Panc1 (cell line): ENCODE results near the gene FAM186B. TPM values are rescaled to one million over a fixed set of nuclear protein-coding genes. Genes with fewer than 3 reads are reported as not detected.

Experiments
- ATAC-seq: fragments of 200-7000 bp; cut with Tn5 transposase; 2 replicates; pipeline ENCODE4 v1.9.1; 2020; ENCODE audit warnings: mild to moderate bottlenecking, moderate library complexity
- BruUV-seq: library from RNA; stranded (reverse); fragments of 400-500 nt; replicated peaks from 2 replicates; lab custom pipeline; 2021; lab: Mats Ljungman, UMichigan
- CTCF ChIA-PET: fragments of 300-600 bp; sonication (Branson Sonifier 250); formaldehyde crosslinking; loops from one replicate; lab custom pipeline; 2022; ENCODE audit warnings: antibody characterized with exemption; lab: Charles Lee
- POLR2A ChIA-PET: fragments of 300-600 bp; sonication (Branson Sonifier 250); formaldehyde crosslinking; loops from one replicate; lab custom pipeline; 2022; ENCODE audit warnings: antibody characterized with exemption; lab: Charles Lee
- DNase-seq: peaks from one replicate; pipeline ENCODE4 v3.0.0-alpha.2; 2010; ENCODE audit warnings: low read depth, low spot score
- H3K27ac ChIP-seq: 2 replicates; pipeline ENCODE4 v1.5.1; 2011; ENCODE audit warnings: mild to moderate bottlenecking, low read length, inconsistent platforms
- H3K27me3 ChIP-seq: fragments of 200-500 bp; sonication (Bioruptor generic); 2 replicates; pipeline ENCODE4 v1.6.0; 2014; ENCODE audit warnings: low read length, inconsistent platforms; ENCODE audit not compliant: control insufficient read depth, insufficient read depth
- H3K36me3 ChIP-seq: fragments of 200-500 bp; sonication (Bioruptor generic); 2 replicates; pipeline ENCODE4 v1.5.1; 2014; ENCODE audit warnings: inconsistent platforms, mild to moderate bottlenecking, low read length, moderate library complexity; ENCODE audit not compliant: control insufficient read depth, insufficient read depth
- H3K4me1 ChIP-seq: 2 replicates; pipeline ENCODE4 v1.5.1; 2011; ENCODE audit warnings: inconsistent platforms, mild to moderate bottlenecking, low read length, moderate library complexity; ENCODE audit not compliant: control insufficient read depth, insufficient read depth
- H3K4me3 ChIP-seq, 2 experiments: 2 replicates each; pipeline ENCODE4 v1.5.1; 2011 to 2012; ENCODE audit warnings: low read depth in 2 of 2, low read length in 2 of 2, mild to moderate bottlenecking in 2 of 2, inconsistent platforms in 1 of 2, moderate library complexity in 1 of 2
- H3K9me3 ChIP-seq: fragments of 200-500 bp; sonication (Bioruptor generic); 2 replicates; pipeline ENCODE4 v1.5.1; 2014; ENCODE audit warnings: low read depth, mild to moderate bottlenecking, inconsistent platforms, low read length, moderate library complexity; ENCODE audit not compliant: control insufficient read depth, insufficient read depth
- POLR2AphosphoS5 ChIP-seq: IDR thresholded peaks from 2 replicates; pipeline ENCODE4 v1.6.1; 2012; ENCODE audit warnings: mild to moderate bottlenecking, low read depth, low read length, moderate library complexity
- SIN3A ChIP-seq: IDR thresholded peaks from 2 replicates; pipeline ENCODE4 v1.6.1; 2012; ENCODE audit warnings: low read depth, mild to moderate bottlenecking, low read length, moderate library complexity, borderline replicate concordance; ENCODE audit not compliant: insufficient read depth
- TCF7L2 ChIP-seq: IDR thresholded peaks from 2 replicates; pipeline ENCODE4 v1.6.1; 2011; ENCODE audit warnings: mild to moderate bottlenecking, low read depth, low read length, inconsistent platforms
- in situ Hi-C: cut with HindIII; loops from 2 replicates; pipeline ENCODE4 v1.10.0; 2016; ENCODE audit warnings: low sequenced_read_pairs, low pct_unique_long_range_greater_than_20kb
- intact Hi-C: fragments of 100-400 bp; cut with micrococcal nuclease; formaldehyde crosslinking; loops from one replicate; pipeline ENCODE4 v1.10.0; 2022; ENCODE audit not compliant: unreplicated experiment
- total RNA-seq: library from RNA; stranded (reverse); gene quantifications from one replicate; pipeline ENCODE4 v1.2.1, GENCODE V29; 2021; ENCODE audit not compliant: unreplicated experiment
- TF ChIP-seq, protein P1 (sequence below), 2 experiments: IDR thresholded peaks; 2 replicates each; pipeline ENCODE4 v1.6.1; 2011 to 2012; ENCODE audit warnings: low read depth in 2 of 2, control low read depth in 1 of 2, low read length in 1 of 2, mild to moderate bottlenecking in 1 of 2, moderate library complexity in 1 of 2; ENCODE audit not compliant: insufficient read depth in 1 of 2
- TF ChIP-seq, protein P2 (sequence below): fragments of 450-650 bp; IDR thresholded peaks from 2 replicates; pipeline ENCODE4 v1.5.1; 2017; ENCODE audit warnings: mild to moderate bottlenecking

FAM186B gene
- total RNA-seq, 1 experiment from 2014 or later, result 0.13 TPM

DNA sequence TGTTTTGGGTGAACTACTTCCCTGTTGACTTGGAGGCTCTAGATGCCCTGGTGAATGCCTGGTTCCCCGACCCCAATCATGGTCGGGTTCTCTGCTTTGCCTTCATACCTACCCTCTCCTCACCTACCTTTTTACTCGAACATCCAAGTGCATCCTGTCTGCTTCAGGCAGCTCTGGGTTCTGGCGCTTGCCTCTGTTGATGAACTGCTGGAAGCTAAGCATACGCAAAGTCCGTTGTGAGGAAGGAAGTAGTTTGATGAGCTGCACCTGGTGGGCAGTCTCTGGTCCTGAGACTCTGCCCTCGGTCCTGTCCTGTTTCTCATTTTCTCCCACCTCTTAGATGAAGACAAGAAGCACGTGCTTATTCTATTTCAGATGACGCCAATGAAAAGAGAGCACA lies 53.0 kb downstream of the FAM186B start:
- Histone ChIP-seq H3K36me3 (no peaks in the 10 kb centered on the region), H3K4me1 (no peaks in the 10 kb centered on the region), H3K9me3 (no peaks in the 10 kb centered on the region), H3K27me3 (no peaks in the 10 kb centered on the region), H3K4me3 (no peak overlapping the region), H3K27ac (no peak overlapping the region)
- TF ChIP-seq TCF7L2 (no peak), SIN3A (no peak), POLR2AphosphoS5 (no peak)
- TF ChIP-seq, protein P1, sequence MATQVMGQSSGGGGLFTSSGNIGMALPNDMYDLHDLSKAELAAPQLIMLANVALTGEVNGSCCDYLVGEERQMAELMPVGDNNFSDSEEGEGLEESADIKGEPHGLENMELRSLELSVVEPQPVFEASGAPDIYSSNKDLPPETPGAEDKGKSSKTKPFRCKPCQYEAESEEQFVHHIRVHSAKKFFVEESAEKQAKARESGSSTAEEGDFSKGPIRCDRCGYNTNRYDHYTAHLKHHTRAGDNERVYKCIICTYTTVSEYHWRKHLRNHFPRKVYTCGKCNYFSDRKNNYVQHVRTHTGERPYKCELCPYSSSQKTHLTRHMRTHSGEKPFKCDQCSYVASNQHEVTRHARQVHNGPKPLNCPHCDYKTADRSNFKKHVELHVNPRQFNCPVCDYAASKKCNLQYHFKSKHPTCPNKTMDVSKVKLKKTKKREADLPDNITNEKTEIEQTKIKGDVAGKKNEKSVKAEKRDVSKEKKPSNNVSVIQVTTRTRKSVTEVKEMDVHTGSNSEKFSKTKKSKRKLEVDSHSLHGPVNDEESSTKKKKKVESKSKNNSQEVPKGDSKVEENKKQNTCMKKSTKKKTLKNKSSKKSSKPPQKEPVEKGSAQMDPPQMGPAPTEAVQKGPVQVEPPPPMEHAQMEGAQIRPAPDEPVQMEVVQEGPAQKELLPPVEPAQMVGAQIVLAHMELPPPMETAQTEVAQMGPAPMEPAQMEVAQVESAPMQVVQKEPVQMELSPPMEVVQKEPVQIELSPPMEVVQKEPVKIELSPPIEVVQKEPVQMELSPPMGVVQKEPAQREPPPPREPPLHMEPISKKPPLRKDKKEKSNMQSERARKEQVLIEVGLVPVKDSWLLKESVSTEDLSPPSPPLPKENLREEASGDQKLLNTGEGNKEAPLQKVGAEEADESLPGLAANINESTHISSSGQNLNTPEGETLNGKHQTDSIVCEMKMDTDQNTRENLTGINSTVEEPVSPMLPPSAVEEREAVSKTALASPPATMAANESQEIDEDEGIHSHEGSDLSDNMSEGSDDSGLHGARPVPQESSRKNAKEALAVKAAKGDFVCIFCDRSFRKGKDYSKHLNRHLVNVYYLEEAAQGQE (IDR thresholded peaks at IDR 0.05; ENCODE audit: insufficient read depth in 1 of 2, low read depth in 2 of 2, low read length in 1 of 2), result no peak
- TF ChIP-seq, protein P2, sequence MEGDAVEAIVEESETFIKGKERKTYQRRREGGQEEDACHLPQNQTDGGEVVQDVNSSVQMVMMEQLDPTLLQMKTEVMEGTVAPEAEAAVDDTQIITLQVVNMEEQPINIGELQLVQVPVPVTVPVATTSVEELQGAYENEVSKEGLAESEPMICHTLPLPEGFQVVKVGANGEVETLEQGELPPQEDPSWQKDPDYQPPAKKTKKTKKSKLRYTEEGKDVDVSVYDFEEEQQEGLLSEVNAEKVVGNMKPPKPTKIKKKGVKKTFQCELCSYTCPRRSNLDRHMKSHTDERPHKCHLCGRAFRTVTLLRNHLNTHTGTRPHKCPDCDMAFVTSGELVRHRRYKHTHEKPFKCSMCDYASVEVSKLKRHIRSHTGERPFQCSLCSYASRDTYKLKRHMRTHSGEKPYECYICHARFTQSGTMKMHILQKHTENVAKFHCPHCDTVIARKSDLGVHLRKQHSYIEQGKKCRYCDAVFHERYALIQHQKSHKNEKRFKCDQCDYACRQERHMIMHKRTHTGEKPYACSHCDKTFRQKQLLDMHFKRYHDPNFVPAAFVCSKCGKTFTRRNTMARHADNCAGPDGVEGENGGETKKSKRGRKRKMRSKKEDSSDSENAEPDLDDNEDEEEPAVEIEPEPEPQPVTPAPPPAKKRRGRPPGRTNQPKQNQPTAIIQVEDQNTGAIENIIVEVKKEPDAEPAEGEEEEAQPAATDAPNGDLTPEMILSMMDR, result no peak
- ChIA-PET CTCF (interaction anchor here (1.2 to 2.7 kb wide), 3 partner anchors 38 to 201 kb away, joined by 3 to 19 read pairs (median 7); no protein-coding TSS in a partner anchor), POLR2A (no interaction called here)
- BruUV-seq, result no TSS peak
- ATAC-seq (no peak), DNase-seq (no peak)
- in situ Hi-C loops (no loop called here), intact Hi-C loops (no loop called here)

DNA sequence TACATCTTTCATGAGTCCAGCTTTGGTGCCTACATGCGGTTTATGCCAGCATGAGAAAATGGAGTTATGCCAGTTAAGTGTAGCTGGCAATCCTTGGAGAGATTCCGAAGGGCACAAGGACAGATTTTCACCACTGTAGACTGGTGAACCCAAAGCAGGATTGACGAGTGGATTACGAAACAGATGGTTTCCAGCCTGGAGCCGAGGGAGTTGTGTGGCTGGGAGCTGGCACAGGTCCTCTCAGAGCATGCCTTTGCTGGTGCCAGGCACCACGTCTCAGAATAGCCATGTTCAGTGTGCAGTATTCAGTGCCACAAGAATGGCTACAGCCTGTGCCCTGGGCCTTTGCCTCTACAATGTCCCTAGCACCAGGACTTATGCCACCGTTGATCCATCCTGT lies 53.4 kb downstream of the FAM186B start:
- in situ Hi-C loops (no loop called here), intact Hi-C loops (no loop called here)
- Histone ChIP-seq H3K27me3 (no peaks in the 10 kb centered on the region), H3K4me1 (no peaks in the 10 kb centered on the region), H3K36me3 (no peaks in the 10 kb centered on the region), H3K9me3 (no peaks in the 10 kb centered on the region), H3K4me3 (no peak overlapping the region), H3K27ac (no peak overlapping the region)
- POLR2A ChIA-PET, result no interaction called here
- ATAC-seq (no peak), DNase-seq (no peak)
- BruUV-seq, result no TSS peak
- TF ChIP-seq, protein P2, result no peak
- no peak for TF ChIP-seq TCF7L2
- no peak for TF ChIP-seq SIN3A
- TF ChIP-seq, protein P1 (IDR thresholded peaks at IDR 0.05; ENCODE audit: insufficient read depth in 1 of 2, low read depth in 2 of 2, low read length in 1 of 2), result no peak
- TF ChIP-seq POLR2AphosphoS5, result no peak
- CTCF ChIA-PET, result interaction anchor here (2.0 kb wide), 1 partner anchor 193 kb away, joined by 7 read pairs; no protein-coding TSS in a partner anchor
